Islet of Langerhans (tissue), 1 donor: ENCODE measurements around the gene ZP1.

Experiments used
- FAIRE-seq: peaks from one replicate; lab custom pipeline; 2011; peaks lifted over from hg19 to GRCh38; lab: Jason Lieb, UNC

The ZP1 gene

DNA sequence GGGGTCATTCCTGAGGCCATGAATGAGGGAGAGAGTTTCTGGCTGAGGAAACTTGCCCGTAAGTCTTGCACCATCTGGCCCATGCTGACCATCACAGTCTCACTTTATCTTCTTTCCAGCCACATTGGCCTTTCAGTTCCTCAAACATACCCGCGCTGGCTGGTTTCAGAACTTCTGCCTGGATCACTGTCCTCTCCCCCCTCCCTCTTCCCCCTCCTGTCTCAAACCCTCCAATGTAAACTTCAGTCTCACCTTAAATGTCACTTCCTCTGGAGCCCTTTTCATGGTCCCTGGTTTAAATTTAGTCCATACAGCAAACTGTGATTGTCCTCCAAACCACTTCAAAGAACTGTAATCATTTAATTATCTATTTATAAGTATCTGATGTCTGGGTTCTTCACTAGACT lies 42.9 kb downstream of the ZP1 start:
- no peak for FAIRE-seq

- no peak for FAIRE-seq
Measured at GRCh38 chr11:60910711-60911380, 43.5 kb downstream of the ZP1 start.

DNA sequence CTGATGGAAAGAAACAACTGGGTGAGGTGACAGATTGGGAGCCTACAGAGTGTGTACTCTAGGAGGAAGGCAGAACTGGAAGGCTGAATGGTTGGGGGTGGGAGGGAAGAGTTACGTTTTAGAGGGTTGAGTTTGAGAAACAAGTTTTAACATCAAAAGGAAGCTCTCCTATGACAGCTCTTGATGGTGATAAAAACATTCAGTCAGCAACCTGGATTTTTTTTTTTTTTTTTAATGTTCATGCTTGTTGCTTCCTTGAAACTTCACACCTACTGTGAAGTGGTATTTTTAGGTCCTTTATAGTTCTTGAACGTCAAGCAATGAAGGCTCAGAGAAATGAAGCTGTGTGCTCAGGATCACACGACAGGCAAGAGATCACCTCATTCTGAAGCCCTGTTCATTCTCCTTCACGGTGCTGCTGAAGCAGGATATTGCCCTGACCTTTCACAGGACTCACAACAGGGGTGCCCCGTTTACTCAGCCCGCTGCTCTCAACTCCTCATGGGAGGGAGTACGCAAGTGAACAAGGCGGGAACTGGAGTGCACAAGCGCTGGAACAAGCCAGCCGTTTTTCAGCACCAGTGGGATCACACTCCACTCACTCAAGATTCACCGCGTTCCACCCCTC lies 45.0 kb downstream of the ZP1 start:
- no peak for FAIRE-seq

DNA sequence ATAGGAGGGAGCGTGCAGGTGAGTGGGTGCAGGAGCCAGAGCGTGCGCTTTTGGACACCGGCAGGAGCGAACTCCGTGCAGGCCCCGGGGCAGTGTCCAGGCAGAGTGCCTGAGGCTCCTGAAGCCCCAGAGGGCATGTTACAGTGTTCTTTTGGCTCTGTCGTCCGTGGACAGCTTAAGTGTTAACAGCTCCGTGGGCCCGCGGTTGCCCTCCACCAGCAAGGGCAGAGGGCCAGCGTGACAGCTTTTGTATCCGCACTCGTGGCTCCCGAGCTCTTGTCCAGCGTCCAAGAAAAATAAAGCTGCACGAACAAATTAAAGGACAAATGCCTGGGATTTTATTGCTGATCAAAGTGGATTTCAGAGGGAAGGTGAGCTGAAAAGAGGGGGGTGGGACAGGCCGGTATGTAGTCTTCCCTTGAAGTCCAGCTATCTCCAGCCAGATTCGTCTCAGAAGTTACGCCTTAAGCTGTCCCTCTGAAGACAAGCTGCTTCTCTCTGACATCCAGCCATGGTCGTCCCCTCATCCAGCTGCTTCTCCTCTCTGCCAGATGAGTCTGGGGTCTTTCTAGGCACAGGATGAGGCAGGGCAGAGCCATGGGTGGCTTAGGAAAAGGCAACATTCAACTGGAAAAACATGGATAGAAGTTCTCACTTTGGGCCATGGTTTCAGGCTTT lies 45.6 kb downstream of the ZP1 start:
- no peak for FAIRE-seq

- FAIRE-seq, result peak; percentile 49
Measured at GRCh38 chr11:60913793-60914632, 46.7 kb downstream of the ZP1 start, which contains the start of gene TMEM109. Gene TMEM109 (plus strand): TSS chr11:60914158. CDS start chr11:60919694, 5,536 bp downstream.

- FAIRE-seq, result no peak
Measured at GRCh38 chr11:60914633-60915247, 47.4 kb downstream of the ZP1 start.

- FAIRE-seq, result no peak
Measured at GRCh38 chr11:60915248-60915914, 48.0 kb downstream of the ZP1 start.

- no peak for FAIRE-seq
Measured at GRCh38 chr11:60916669-60917206, 49.4 kb downstream of the ZP1 start.

GRCh38 chr11:60917267-60917666 lies 49.9 kb downstream of the ZP1 start:
- no peak for FAIRE-seq

- no peak for FAIRE-seq
Measured at GRCh38 chr11:60918251-60918938, 51.1 kb downstream of the ZP1 start.

DNA sequence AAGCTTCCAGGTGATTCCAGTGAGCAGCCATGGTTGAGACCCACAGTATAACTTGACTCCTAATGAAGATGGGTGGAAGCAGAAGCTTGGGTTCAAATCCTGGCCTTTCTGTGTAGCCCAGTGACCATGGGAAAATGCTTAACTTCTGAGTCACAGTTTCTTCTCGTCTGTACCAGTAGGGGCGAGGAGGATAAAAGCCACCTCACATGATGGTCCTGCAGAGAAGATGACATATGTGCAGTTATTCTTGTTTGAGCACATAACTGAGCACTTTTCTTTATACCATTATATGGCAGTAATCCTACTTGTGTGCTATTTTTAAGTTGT lies 51.6 kb downstream of the ZP1 start:
- no peak for FAIRE-seq

- no peak for FAIRE-seq
Measured at GRCh38 chr11:60919320-60919719, 52.0 kb downstream of the ZP1 start.

DNA sequence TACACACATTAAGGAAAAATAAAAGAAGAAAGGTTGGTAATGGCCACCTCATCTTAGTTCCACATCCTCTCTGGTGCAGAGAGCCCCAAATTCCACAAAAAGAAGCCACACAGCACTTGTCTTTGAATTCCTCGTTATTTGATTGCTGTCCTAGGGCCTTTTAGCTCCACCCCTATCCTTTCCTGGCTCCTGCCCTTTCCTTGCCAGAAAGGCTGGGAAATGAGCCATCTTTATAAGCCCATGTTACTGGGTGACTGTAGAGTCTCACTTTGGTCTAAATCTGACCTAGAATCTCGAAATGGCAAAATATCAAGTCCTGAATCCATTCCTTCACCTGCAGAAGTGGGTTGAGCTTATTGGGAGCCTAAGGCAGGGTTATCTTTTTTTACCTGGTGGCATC lies 52.6 kb downstream of the ZP1 start:
- FAIRE-seq, result no peak

DNA sequence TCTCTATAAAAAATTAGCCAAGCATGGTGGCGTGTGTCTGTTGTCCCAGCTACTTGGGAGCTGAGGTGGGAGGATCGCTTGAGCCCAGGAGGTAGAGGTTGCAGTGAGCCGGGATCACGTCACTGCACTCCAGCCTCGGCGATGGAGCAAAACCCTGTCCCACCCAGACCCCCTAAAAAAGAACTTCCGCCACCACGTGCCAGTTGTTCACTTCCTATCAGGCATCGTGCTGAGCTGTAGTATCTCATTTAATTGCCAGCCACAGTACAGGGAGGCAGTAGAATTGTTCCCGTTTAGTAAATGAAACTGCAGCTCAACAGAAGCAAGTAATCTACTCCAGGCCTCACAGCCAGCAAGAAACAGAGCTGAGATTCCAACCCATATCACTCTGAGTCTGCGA lies 53.9 kb downstream of the ZP1 start:
- no peak for FAIRE-seq

DNA sequence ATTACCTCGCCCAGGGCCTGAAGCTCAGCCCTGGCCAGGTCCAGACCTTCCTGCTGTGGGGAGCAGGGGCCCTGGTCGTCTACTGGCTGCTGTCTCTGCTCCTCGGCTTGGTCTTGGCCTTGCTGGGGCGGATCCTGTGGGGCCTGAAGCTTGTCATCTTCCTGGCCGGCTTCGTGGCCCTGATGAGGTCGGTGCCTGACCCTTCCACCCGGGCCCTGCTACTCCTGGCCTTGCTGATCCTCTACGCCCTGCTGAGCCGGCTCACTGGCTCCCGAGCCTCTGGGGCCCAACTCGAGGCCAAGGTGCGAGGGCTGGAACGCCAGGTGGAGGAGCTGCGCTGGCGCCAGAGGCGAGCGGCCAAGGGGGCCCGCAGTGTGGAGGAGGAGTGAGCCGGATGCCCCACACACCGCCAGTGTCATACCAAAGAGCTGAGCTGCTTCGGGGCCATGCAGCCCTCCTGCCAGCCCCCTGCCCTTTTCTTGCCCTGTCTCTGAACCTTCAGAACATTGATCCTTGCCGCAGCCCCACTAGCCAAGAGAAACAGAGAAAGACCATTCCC lies 54.5 kb downstream of the ZP1 start:
- FAIRE-seq, result no peak

- no peak for FAIRE-seq
Measured at GRCh38 chr11:60922906-60923305, 55.6 kb downstream of the ZP1 start.

DNA sequence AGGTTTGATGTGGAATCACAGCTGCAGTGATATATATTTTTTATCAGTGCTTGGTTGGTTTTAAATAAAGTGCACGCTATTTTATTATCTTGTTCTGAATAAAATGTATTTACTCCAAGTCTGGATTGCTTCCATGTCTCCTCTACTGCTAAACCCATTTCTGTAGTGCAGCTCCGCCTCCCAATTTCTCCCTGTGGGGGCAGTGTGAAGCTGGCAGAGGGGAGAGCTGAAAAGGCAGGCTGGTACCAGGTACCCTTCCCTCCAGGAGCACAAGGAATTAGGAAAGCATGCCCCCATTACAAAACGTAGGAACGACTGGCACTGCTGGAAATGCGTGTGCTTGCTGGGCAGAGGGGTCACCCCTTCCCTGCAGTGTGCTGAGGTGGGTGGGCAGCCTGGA lies 56.0 kb downstream of the ZP1 start:
- FAIRE-seq, result no peak

DNA sequence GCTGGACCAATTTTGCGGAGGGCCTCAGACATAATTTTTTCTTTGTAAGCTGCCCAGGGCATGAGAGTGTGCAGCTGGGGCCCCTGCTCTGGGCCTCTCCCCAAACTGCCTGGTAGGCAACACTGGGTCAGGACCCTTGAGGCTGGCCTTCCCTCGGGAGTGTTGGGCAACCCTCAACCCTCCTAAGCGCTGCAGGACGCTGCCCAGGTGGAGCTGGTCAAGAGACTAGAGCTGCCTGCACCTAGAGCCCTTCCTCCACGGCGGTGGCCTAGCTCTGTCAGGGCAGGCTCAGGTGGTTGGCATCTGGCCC lies 56.4 kb downstream of the ZP1 start:
- FAIRE-seq, result no peak

DNA sequence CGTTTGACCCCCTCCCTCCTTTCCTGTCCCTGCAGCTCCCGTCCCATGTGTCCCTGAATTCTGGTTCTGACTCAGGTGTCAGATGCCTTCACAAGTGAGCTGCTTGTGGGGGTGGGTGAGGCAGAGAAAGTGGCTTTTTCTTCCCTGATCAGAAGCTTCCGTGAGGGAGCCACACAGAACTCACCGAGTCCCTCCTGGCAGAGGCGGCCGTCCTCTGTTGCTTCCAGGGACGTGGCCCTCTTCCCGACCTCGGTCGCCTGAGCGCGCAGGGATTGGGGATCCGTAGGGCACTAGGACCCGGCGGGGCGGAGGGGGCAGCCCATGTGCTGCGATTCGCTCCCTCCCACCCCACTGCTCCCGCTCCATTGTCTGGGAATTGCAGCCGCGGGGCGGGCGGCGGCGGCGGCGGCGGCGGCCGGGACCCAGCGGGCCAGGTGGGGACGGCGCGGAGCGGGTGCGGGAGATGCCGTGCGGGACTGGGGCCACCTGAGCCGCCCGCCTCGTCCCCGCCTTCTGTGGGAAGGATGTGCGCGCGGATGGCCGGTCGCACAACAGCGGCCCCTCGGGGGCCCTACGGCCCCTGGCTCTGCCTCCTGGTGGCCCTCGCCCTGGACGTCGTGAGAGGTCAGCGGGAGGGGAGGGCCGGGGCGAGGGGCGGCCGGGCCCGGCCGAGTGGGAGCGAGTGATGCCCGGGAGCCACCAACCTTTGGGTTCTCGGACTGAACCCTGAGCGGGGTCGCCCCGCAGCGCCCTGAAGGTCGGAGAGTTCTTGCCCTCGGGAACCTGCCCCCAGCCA lies 57.0 kb downstream of the ZP1 start, which contains the start of gene TMEM132A:
TMEM132A (plus strand) TSS at position 351 of the 796 bp plus-strand sequence; CDS start at position 525, 174 bp downstream.
- FAIRE-seq, result no peak
